GM18517 (cell line): Measurements from ENCODE around the gene ENO2.

ENCODE experiments used
- ATAC-seq: cut with Tn5 transposase; IDR thresholded peaks from one replicate; pipeline ENCODE4 v1.9.1; 2021; ENCODE audit warnings: mild to moderate bottlenecking, moderate library complexity; ENCODE audit not compliant: unreplicated experiment

ENO2 gene

GRCh38 chr12:6912164-6912935, 2.0 kb upstream of the ENO2 start:
- no peak for ATAC-seq

GRCh38 chr12:6914947-6915788, 788 bp downstream of the ENO2 start:
- no peak for ATAC-seq

DNA sequence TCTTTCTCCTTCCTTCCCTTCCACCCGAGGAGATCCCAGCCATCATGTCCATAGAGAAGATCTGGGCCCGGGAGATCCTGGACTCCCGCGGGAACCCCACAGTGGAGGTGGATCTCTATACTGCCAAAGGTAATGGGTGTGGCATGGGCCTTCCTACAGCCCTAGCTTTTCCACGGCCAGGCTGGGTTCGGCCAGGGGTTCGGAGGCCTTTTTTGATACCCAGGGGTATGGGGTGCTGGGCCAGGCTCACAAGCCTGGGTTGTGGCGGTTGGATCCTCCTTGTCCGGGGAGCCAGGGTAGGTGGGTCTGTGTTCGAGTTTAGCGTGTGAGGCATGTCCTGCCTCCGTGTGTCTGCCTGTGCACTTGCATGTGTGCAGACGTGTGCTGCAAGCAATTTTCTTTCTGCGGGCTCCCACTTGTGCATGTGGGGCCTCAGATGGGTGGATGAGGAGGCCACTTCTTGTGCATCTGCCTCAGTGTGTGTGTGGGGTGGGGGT, 1.5 kb downstream of the ENO2 start:
- no peak for ATAC-seq

- ATAC-seq, result no peak
Observed at GRCh38 chr12:6916426-6917200, 2.2 kb downstream of the ENO2 start.

DNA sequence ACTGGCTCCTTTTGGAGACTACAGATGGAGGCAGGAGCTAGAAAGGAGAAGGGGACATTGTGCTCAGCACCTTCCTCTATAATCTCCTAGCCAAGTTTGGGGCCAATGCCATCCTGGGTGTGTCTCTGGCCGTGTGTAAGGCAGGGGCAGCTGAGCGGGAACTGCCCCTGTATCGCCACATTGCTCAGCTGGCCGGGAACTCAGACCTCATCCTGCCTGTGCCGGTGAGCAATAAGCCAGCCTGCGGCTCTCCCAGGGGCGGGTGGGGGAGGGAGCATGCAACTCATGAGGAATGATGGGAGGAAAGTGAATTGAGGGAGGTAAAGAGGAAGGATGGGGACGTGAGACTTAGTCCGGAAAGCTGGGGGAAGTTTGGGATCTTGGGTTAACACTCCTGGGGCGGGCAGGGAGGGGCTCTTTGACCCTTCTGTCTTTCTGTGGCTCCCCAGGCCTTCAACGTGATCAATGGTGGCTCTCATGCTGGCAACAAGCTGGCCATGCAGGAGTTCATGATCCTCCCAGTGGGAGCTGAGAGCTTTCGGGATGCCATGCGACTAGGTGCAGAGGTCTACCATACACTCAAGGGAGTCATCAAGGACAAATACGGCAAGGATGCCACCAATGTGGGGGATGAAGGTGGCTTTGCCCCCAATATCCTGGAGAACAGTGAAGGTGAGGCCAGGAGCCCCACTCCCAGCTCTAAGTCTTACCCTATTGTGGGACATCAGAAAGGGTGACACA, 3.3 kb downstream of the ENO2 start:
- no peak for ATAC-seq

DNA sequence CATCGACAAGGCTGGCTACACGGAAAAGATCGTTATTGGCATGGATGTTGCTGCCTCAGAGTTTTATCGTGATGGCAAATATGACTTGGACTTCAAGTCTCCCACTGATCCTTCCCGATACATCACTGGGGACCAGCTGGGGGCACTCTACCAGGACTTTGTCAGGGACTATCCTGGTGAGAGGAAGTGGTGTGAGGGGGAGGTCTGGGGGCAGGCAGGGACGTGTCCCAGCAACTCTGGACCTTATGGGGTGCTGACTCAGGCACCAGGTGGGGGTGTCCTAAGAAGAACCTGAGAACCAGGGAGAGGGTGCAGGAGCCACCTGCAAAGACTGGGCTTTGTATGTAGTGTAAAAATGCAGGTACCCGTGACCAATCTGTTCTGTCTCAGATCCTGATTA, 5.2 kb downstream of the ENO2 start:
- ATAC-seq, result no peak

DNA sequence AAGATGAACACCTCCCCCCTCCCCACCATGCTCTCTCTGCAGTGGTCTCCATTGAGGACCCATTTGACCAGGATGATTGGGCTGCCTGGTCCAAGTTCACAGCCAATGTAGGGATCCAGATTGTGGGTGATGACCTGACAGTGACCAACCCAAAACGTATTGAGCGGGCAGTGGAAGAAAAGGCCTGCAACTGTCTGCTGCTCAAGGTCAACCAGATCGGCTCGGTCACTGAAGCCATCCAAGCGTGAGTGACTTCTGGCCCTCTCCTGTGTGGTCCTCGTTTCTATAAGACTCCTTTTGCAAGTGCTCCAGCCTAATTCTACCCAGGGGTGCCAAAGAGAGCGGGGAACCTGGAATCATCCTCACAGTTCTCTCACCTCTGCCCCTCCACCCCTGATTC, 7.2 kb downstream of the ENO2 start:
- ATAC-seq, result no peak

GRCh38 chr12:6921996-6922946, 7.9 kb downstream of the ENO2 start:
- ATAC-seq, result no peak

GRCh38 chr12:6923003-6923732, 8.8 kb downstream of the ENO2 start:
- ATAC-seq, result no peak

GRCh38 chr12:6923851-6924250, 9.5 kb downstream of the ENO2 start:
- ATAC-seq, result no peak

GRCh38 chr12:6925239-6925539, 10.8 kb downstream of the ENO2 start:
- ATAC-seq, result no peak

GRCh38 chr12:6925540-6926279, 11.3 kb downstream of the ENO2 start:
- ATAC-seq, result no peak

- no peak for ATAC-seq
Observed at GRCh38 chr12:6927379-6928021, 13.1 kb downstream of the ENO2 start, which contains the start of gene ATN1. Gene ATN1 (plus strand): TSS chr12:6927959. CDS start chr12:6934002, 6,043 bp downstream.

DNA sequence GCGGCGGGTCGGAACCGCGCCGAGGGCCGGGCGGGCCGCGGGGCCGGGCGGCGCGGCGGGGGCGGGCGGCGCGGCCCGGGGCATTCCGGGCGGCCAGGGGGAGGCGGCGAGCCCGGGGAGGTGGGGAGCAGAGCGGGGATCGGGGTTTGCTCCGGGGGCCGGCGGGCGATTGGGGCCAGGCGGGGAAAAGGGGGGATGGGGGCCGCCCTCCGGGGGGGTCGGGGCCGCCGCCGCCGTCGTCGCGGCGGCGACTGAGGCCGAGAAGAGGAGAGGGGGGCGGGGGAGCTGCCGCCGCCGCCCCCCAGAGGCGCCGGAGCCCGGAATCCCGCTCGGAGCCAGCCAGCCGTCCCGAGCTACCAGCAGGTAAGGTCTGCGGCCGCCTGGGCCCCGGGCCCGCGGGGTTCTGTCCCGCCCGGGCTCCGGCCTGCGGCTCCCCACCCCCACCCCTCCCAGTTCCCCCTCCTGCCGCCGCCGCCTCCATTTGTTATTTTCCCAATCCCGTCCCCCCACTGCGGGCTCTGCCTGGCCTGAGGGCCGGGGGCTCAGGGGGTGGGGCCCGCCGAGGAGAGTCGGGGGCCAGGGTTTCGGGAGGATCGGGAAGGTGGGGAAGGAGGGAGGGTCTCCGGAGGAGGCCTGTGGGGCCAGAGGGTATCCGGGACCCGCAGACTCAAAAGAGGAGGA, 13.8 kb downstream of the ENO2 start:
- ATAC-seq, result no peak

DNA sequence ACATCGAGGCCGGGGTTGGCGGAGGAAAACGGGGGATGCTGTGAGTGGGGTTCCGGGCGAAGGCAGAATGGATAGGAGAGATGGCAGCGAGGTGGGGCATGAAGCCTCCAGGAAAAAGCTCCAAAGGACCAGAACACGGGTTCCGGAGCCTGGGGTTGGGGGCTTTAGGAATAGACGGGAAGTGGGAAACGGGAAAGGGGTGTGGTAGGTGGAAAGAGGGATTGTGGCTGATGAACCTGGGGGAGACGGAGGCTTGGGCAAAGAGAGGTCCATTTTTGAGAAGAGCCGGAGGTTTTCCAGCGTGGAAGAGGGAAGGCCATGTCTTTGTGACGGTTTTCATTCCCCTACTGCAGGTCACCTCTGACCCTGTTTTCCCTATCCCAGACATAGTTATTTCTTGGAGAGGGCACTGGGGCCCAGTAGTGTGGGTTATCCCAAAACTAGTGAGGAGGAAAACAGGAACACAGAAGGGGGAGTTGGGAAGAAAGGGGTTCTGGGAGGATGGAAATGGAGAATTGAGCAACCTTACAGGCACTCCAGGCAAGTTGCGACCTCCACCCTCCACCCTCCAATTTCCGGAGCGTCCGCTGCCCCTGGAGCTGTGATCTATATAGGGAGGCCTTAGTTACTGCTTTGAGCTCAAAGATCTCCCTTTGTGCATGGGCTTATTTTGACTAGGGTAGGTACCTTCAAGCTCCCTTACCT, 14.5 kb downstream of the ENO2 start:
- ATAC-seq, result no peak
